SH-SY5Y (cell line): ENCODE data around the gene ZC2HC1B.

ENCODE experiments used
- GATA2 ChIP-seq: IDR thresholded peaks from 2 replicates; pipeline ENCODE4 v1.6.1; 2011; ENCODE audit warnings: mild to moderate bottlenecking, low read depth, low read length
- GATA3 ChIP-seq: IDR thresholded peaks from 2 replicates; pipeline ENCODE4 v1.6.1; 2011; ENCODE audit warnings: low read depth, mild to moderate bottlenecking, low read length, moderate library complexity

- TF ChIP-seq GATA2: no peak
- TF ChIP-seq GATA3: no peak
Observed at GRCh38 chr6:143964674-143965081, 100.4 kb downstream of the ZC2HC1B start.
